GM12878 (cell line): Measurements from ENCODE around the gene GNG12. TPM values are rescaled to one million over a fixed set of nuclear protein-coding genes. Genes with fewer than 3 reads are reported as not detected.

Source experiments
- ATAC-seq: fragments of 200-7000 bp; cut with Tn5 transposase; 3 replicates; pipeline ENCODE4 v1.9.1; 2020; ENCODE audit warnings: mild to moderate bottlenecking, moderate library complexity
- BruUV-seq: library from RNA; stranded (reverse); fragments of 400-500 nt; replicated peaks from 2 replicates; lab custom pipeline; 2021; lab: Mats Ljungman, UMichigan
- CTCF ChIA-PET: fragments of 300-600 bp; sonication (Branson Sonifier 250); formaldehyde crosslinking; extraction: SDS; loops from one replicate; lab custom pipeline; 2021; ENCODE audit warnings: inconsistent platforms; lab: Yijun Ruan, JAX
- POLR2A ChIA-PET: fragments of 350-600 bp; formaldehyde crosslinking; extraction: SDS; loops from one replicate; lab custom pipeline; 2021; ENCODE audit warnings: inconsistent platforms; lab: Charles Lee
- RAD21 ChIA-PET: fragments of 300-600 bp; sonication (Branson Sonifier 250); formaldehyde crosslinking; loops from one replicate; lab custom pipeline; 2023; ENCODE audit warnings: antibody characterized with exemption; ENCODE audit not compliant: unreplicated experiment; lab: Charles Lee
- SMC1A ChIA-PET: fragments of 300-600 bp; sonication (Branson Sonifier 250); formaldehyde crosslinking; loops from one replicate; lab custom pipeline; 2023; ENCODE audit not compliant: unreplicated experiment, uncharacterized antibody; lab: Charles Lee
- DNase-seq: peaks from one replicate; pipeline ENCODE4 v3.0.0-alpha.2; 2011; ENCODE audit warnings: low read depth, low spot score
- FAIRE-seq: peaks from 3 replicates; lab custom pipeline; 2011; peaks lifted over from hg19 to GRCh38; lab: Jason Lieb, UNC
- H2AFZ ChIP-seq: 2 replicates; pipeline ENCODE4 v1.6.0; 2011; ENCODE audit warnings: low read depth, low read length, control low read depth; ENCODE audit not compliant: control insufficient read depth
- H3K27ac ChIP-seq: 2 replicates; pipeline ENCODE4 v1.5.1; 2011; ENCODE audit warnings: control low read depth; ENCODE audit not compliant: control insufficient read depth, insufficient read depth
- H3K27me3 ChIP-seq, 2 experiments: replicated peaks in 1 of 2; 2 replicates each; pipeline versions ENCODE4 v1.6.0 to v1.6.1; 2011; ENCODE audit warnings: low read length in 1 of 2; ENCODE audit not compliant: control insufficient read depth in 2 of 2, insufficient read depth in 2 of 2
- H3K36me3 ChIP-seq, 2 experiments: 2 replicates each; pipeline ENCODE4 v1.5.1; 2011; ENCODE audit warnings: low read length in 1 of 2; ENCODE audit not compliant: control insufficient read depth in 2 of 2, insufficient read depth in 2 of 2
- H3K4me1 ChIP-seq: 2 replicates; pipeline ENCODE4 v1.6.1; 2011; ENCODE audit warnings: mild to moderate bottlenecking, low read length, moderate library complexity, mixed read lengths; ENCODE audit not compliant: control insufficient read depth, insufficient read depth
- H3K4me2 ChIP-seq: 2 replicates; pipeline ENCODE4 v1.6.0; 2011; ENCODE audit warnings: control low read depth; ENCODE audit not compliant: control insufficient read depth, insufficient read depth
- H3K4me3 ChIP-seq: fragments of 200-600 bp; sonication (generic); 2 replicates; pipeline ENCODE4 v1.5.1; 2016
- H3K79me2 ChIP-seq: 2 replicates; pipeline ENCODE4 v1.6.0; 2011; ENCODE audit warnings: low read length; ENCODE audit not compliant: control insufficient read depth, insufficient read depth
- H3K9ac ChIP-seq: 2 replicates; pipeline ENCODE4 v1.8.0; 2011; ENCODE audit warnings: low read length, control low read depth, mixed read lengths; ENCODE audit not compliant: control insufficient read depth, insufficient read depth
- H3K9me3 ChIP-seq: replicated peaks from 3 replicates; pipeline ENCODE4 v1.5.1; 2011; ENCODE audit warnings: mild to moderate bottlenecking, low read length; ENCODE audit not compliant: control insufficient read depth, insufficient read depth
- H4K20me1 ChIP-seq: 2 replicates; pipeline ENCODE4 v1.6.0; 2011; ENCODE audit not compliant: control insufficient read depth, insufficient read depth
- BCL11A ChIP-seq: IDR thresholded peaks from 2 replicates; pipeline ENCODE4 v1.6.1; 2011; ENCODE audit warnings: low read depth, low read length
- BHLHE40 ChIP-seq, 2 experiments: fragments of 450-650 bp in 1 of 2; IDR thresholded peaks; 2 replicates each; pipeline ENCODE4 v1.6.1; 2011 to 2017; ENCODE audit warnings: low read depth in 2 of 2, borderline replicate concordance in 1 of 2, improper control_type of control experiment in 1 of 2, low read length in 1 of 2, mild to moderate bottlenecking in 1 of 2
- CHD4 ChIP-seq: fragments of 200-600 bp; sonication (generic); IDR thresholded peaks from 2 replicates; pipeline ENCODE4 v1.6.1; 2016; ENCODE audit warnings: mild to moderate bottlenecking
- EGR1 ChIP-seq, 2 experiments: IDR thresholded peaks; 1 replicate in 1 of 2; 2 replicates in 1 of 2; pipeline ENCODE4 v1.6.1; 2011 to 2012; ENCODE audit warnings: low read depth in 2 of 2, low read length in 2 of 2, borderline replicate concordance in 1 of 2, mild to moderate bottlenecking in 1 of 2, moderate library complexity in 1 of 2
- EZH2 ChIP-seq: IDR thresholded peaks from 2 replicates; pipeline ENCODE4 v1.6.1; 2012; ENCODE audit warnings: low read depth, mild to moderate bottlenecking, control low read depth, inconsistent platforms, low read length, borderline replicate concordance; ENCODE audit not compliant: control insufficient read depth
- FOXM1 ChIP-seq: IDR thresholded peaks from 2 replicates; pipeline ENCODE4 v1.6.1; 2012; ENCODE audit warnings: low read depth, mild to moderate bottlenecking, inconsistent platforms, low read length, moderate library complexity
- GATAD2B ChIP-seq: fragments of 450-650 bp; conservative IDR thresholded peaks from 2 replicates; pipeline ENCODE4 v1.6.1; 2017; ENCODE audit warnings: low read depth, mild to moderate bottlenecking, moderate library complexity
- JUNB ChIP-seq: IDR thresholded peaks from 2 replicates; pipeline ENCODE4 v1.6.1; 2016; ENCODE audit warnings: antibody characterized with exemption, mild to moderate bottlenecking
- NR2F1 ChIP-seq: fragments of 450-650 bp; conservative IDR thresholded peaks from 2 replicates; pipeline ENCODE4 v1.6.1; 2017; ENCODE audit warnings: mild to moderate bottlenecking
- POLR2AphosphoS2 ChIP-seq: IDR thresholded peaks from 2 replicates; pipeline ENCODE4 v1.6.1; 2011; ENCODE audit warnings: low read depth, mild to moderate bottlenecking, low read length, improper control_type of control experiment, moderate library complexity
- SUPT20H ChIP-seq: IDR thresholded peaks from 2 replicates; pipeline ENCODE4 v1.6.1; 2011; ENCODE audit warnings: low read depth, mild to moderate bottlenecking, low read length, moderate library complexity, borderline replicate concordance; ENCODE audit not compliant: control insufficient read depth
- WGBS: methylation state at CpG from one replicate; pipeline ENCODE4 v1.1.6; 2016; ENCODE audit warnings: low lambda C conversion rate; ENCODE audit not compliant: insufficient replicate concordance, insufficient coverage; ENCODE audit errors: missing lambda C conversion rate; 5-methylcytosine and 5-hydroxymethylcytosine counted together
- in situ Hi-C: fragments of 300-500 bp; cut with MboI; formaldehyde crosslinking; loops from 9 replicates; pipeline ENCODE4 v1.14.3; 2018; ENCODE audit warnings: mixed read lengths
- intact Hi-C: fragments of 100-400 bp; cut with micrococcal nuclease; formaldehyde crosslinking; loops from one replicate; pipeline ENCODE4 v1.14.2; 2022; ENCODE audit not compliant: unreplicated experiment
- polyA plus RNA-seq, 11 experiments: library from polyadenylated mRNA; depleted of rRNA in 4 of 11; unstranded in 6 of 11; stranded (reverse) in 5 of 11; fragments of >200 nt; fragmentation: Nextera tagmentation in 4 of 11; fragmentation: Illumina TruSeq in 1 of 11; extraction: Ambion mirVana in 4 of 11; extraction: Trizol in 1 of 11; gene quantifications; 1 replicate in 1 of 11; 2 replicates in 10 of 11; pipeline versions ENCODE4 v1.2.1 to v1.2.3, GENCODE V29; 2011 to 2016; ENCODE audit warnings: inconsistent platforms in 2 of 11, missing spikeins in 2 of 11, low read depth in 1 of 11
- total RNA-seq, 4 experiments: library from RNA; depleted of rRNA in 3 of 4; stranded (reverse); fragments of >200 nt in 3 of 4; fragmentation: Illumina TruSeq in 1 of 4; extraction: Trizol in 1 of 4; gene quantifications; 2 replicates each; pipeline versions ENCODE4 v1.2.1 to v1.2.3, GENCODE V29; 2013 to 2021
- TF ChIP-seq, protein P1 (sequence below): fragments of 450-650 bp; IDR thresholded peaks from 2 replicates; pipeline ENCODE4 v1.6.1; 2016; ENCODE audit warnings: mild to moderate bottlenecking, moderate library complexity, borderline replicate concordance
- TF ChIP-seq, protein P2 (sequence below): fragments of 450-650 bp; IDR thresholded peaks from 2 replicates; pipeline ENCODE4 v1.6.1; 2017; ENCODE audit warnings: antibody characterized with exemption, mild to moderate bottlenecking, moderate library complexity
- TF ChIP-seq, protein P3 (sequence below): fragments of 450-650 bp; IDR thresholded peaks from 2 replicates; pipeline ENCODE4 v1.6.1; 2017; ENCODE audit warnings: low read depth, mild to moderate bottlenecking, moderate library complexity

GNG12 gene
- total and polyA plus RNA-seq, 10 of the 15 experiments (the other 5 are each of a cell fraction or from before 2014, with no cell fraction given): 0.22 to 32.8 (median 0.35) TPM

DNA sequence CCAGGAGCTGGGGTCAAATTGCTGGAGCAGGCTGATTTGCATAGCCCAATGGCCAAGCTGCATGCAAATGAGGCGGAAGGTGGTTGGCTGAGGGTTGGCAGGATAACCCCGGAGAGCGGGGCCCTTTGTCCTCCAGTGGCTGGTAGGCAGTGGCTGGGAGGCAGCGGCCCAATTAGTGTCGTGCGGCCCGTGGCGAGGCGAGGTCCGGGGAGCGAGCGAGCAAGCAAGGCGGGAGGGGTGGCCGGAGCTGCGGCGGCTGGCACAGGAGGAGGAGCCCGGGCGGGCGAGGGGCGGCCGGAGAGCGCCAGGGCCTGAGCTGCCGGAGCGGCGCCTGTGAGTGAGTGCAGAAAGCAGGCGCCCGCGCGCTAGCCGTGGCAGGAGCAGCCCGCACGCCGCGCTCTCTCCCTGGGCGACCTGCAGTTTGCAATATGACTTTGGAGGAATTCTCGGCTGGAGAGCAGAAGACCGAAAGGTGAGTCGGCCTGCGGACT, 148.2 kb downstream of the GNG12 start, which contains the start of gene GADD45A:
GADD45A (plus strand) TSS at position 135 of the 491 bp plus-strand sequence; CDS start at position 429, 294 bp downstream.
- peak within 1 kb of the TSS; percentile 83 for H3K27ac ChIP-seq
- H3K79me2 ChIP-seq: peaks cover 25% of the 10 kb centered on the region
- no peaks in the 10 kb centered on the region for H4K20me1 ChIP-seq
- peaks cover 8% of the 10 kb centered on the region for H3K4me1 ChIP-seq
- no TSS peak for BruUV-seq
- peak within 1 kb of the TSS; percentile 87 for H3K9ac ChIP-seq
- DNase-seq (peak; percentile 97), ATAC-seq (peak; percentile 88), FAIRE-seq (peak; percentile 99)
- ChIA-PET SMC1A (interaction anchor here (0.7 to 11.4 kb wide), 24 partner anchors 8 to 354 kb away, joined by 3 to 197 read pairs (median 4); no protein-coding TSS in a partner anchor), CTCF (interaction anchor here (0.7 to 8.6 kb wide), 19 partner anchors 9 to 165 kb away, joined by 3 to 107 read pairs (median 4); no protein-coding TSS in a partner anchor), POLR2A (interaction anchor here (0.5 to 4.2 kb wide), 33 partner anchors 9 to 1099 kb away, joined by 3 to 33 read pairs (median 5); partner anchors contain the start of genes DNAI4, MIER1 and SERBP1), RAD21 (interaction anchor here (0.6 to 11.0 kb wide), 31 partner anchors 10 to 171 kb away, joined by 3 to 225 read pairs (median 4); partner anchors contain the start of gene GNG12)
- peak within 1 kb of the TSS; percentile 93 for H3K4me2 ChIP-seq
- no peaks in the 10 kb centered on the region; the same call in 2 of the 3 replicates for H3K9me3 ChIP-seq
- WGBS: 1% methylated on average over 39 of the region's 39 CpGs
- peak within 1 kb of the TSS; percentile 81 for H3K4me3 ChIP-seq
- in situ Hi-C loops (no loop called here), intact Hi-C loops (loop anchor here (2.0 to 10.0 kb wide), 5 partner anchors 47 to 350 kb away; partner anchors contain the start of gene SERBP1)
- 0 out of 4 replicates have a peak, but pooled peaks cover 0 to 3% of the 10 kb centered on the region in 2 experiments for H3K36me3 ChIP-seq
- peak within 1 kb of the TSS; percentile 75 for H2AFZ ChIP-seq
- H3K27me3 ChIP-seq: peaks cover 0 to 2% of the 10 kb centered on the region in 2 experiments; a peak in 2 of 4 replicates
- TF ChIP-seq BHLHE40 (IDR thresholded peaks at IDR 0.05; ENCODE audit: borderline replicate concordance in 1 of 2, low read depth in 2 of 2, low read length in 1 of 2) (peak; percentile 63 to 84; a peak in 3 of 4 replicates), CHD4 (no peak), EZH2 (no peak), SUPT20H (no peak), GATAD2B (peak; percentile 92; the same call in 1 of the 2 replicates), BCL11A (no peak), POLR2AphosphoS2 (peak; percentile 99), JUNB (no peak), EGR1 (IDR thresholded peaks at IDR 0.05; ENCODE audit: borderline replicate concordance in 1 of 2, low read depth in 2 of 2, low read length in 2 of 2) (no peak), FOXM1 (no peak), NR2F1 (peak; percentile 91)
- TF ChIP-seq, protein P1, sequence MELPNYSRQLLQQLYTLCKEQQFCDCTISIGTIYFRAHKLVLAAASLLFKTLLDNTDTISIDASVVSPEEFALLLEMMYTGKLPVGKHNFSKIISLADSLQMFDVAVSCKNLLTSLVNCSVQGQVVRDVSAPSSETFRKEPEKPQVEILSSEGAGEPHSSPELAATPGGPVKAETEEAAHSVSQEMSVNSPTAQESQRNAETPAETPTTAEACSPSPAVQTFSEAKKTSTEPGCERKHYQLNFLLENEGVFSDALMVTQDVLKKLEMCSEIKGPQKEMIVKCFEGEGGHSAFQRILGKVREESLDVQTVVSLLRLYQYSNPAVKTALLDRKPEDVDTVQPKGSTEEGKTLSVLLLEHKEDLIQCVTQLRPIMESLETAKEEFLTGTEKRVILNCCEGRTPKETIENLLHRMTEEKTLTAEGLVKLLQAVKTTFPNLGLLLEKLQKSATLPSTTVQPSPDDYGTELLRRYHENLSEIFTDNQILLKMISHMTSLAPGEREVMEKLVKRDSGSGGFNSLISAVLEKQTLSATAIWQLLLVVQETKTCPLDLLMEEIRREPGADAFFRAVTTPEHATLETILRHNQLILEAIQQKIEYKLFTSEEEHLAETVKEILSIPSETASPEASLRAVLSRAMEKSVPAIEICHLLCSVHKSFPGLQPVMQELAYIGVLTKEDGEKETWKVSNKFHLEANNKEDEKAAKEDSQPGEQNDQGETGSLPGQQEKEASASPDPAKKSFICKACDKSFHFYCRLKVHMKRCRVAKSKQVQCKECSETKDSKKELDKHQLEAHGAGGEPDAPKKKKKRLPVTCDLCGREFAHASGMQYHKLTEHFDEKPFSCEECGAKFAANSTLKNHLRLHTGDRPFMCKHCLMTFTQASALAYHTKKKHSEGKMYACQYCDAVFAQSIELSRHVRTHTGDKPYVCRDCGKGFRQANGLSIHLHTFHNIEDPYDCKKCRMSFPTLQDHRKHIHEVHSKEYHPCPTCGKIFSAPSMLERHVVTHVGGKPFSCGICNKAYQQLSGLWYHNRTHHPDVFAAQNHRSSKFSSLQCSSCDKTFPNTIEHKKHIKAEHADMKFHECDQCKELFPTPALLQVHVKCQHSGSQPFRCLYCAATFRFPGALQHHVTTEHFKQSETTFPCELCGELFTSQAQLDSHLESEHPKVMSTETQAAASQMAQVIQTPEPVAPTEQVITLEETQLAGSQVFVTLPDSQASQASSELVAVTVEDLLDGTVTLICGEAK: no peak
- TF ChIP-seq, protein P2, sequence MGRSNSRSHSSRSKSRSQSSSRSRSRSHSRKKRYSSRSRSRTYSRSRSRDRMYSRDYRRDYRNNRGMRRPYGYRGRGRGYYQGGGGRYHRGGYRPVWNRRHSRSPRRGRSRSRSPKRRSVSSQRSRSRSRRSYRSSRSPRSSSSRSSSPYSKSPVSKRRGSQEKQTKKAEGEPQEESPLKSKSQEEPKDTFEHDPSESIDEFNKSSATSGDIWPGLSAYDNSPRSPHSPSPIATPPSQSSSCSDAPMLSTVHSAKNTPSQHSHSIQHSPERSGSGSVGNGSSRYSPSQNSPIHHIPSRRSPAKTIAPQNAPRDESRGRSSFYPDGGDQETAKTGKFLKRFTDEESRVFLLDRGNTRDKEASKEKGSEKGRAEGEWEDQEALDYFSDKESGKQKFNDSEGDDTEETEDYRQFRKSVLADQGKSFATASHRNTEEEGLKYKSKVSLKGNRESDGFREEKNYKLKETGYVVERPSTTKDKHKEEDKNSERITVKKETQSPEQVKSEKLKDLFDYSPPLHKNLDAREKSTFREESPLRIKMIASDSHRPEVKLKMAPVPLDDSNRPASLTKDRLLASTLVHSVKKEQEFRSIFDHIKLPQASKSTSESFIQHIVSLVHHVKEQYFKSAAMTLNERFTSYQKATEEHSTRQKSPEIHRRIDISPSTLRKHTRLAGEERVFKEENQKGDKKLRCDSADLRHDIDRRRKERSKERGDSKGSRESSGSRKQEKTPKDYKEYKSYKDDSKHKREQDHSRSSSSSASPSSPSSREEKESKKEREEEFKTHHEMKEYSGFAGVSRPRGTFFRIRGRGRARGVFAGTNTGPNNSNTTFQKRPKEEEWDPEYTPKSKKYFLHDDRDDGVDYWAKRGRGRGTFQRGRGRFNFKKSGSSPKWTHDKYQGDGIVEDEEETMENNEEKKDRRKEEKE: no peak
- TF ChIP-seq, protein P3, sequence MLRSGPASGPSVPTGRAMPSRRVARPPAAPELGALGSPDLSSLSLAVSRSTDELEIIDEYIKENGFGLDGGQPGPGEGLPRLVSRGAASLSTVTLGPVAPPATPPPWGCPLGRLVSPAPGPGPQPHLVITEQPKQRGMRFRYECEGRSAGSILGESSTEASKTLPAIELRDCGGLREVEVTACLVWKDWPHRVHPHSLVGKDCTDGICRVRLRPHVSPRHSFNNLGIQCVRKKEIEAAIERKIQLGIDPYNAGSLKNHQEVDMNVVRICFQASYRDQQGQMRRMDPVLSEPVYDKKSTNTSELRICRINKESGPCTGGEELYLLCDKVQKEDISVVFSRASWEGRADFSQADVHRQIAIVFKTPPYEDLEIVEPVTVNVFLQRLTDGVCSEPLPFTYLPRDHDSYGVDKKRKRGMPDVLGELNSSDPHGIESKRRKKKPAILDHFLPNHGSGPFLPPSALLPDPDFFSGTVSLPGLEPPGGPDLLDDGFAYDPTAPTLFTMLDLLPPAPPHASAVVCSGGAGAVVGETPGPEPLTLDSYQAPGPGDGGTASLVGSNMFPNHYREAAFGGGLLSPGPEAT: no peak
